Esophagus muscularis mucosa (tissue), 4 donors: ENCODE data around the gene FAM78B. TPM values are rescaled to one million over a fixed set of nuclear protein-coding genes. Genes with fewer than 3 reads are reported as not detected.

Experiments
- DNase-seq: peaks from one replicate; pipeline ENCODE4 v3.0.0-alpha.2; 2017; ENCODE audit errors: extremely low spot score
- H3K27ac ChIP-seq, 4 donors: fragments of 200-600 bp; sonication (generic); replicated peaks in 1 of 4; 1 replicate in 3 of 4; 2 replicates in 1 of 4; pipeline ENCODE4 v1.5.1; 2016 to 2019; ENCODE audit warnings: mild to moderate bottlenecking in 1 of 4
- H3K27me3 ChIP-seq, 4 donors: fragments of 200-600 bp; sonication (generic); one replicate each; pipeline versions ENCODE4 v1.5.1 to v1.6.0; 2016 to 2019
- H3K36me3 ChIP-seq, 4 donors: fragments of 200-600 bp; sonication (generic); one replicate each; pipeline ENCODE4 v1.5.1; 2016 to 2019
- H3K4me1 ChIP-seq, 4 donors: fragments of 200-600 bp; sonication (generic); one replicate each; pipeline ENCODE4 v1.5.1; 2016 to 2019
- H3K4me3 ChIP-seq, 4 donors: fragments of 200-600 bp; sonication (generic); 1 replicate in 2 of 4; 2 replicates in 2 of 4; pipeline ENCODE4 v1.5.1; 2016 to 2019; ENCODE audit warnings: mild to moderate bottlenecking in 4 of 4, moderate library complexity in 1 of 4
- H3K9me3 ChIP-seq, 4 donors: fragments of 200-600 bp; sonication (generic); 1 replicate in 3 of 4; 2 replicates in 1 of 4; pipeline ENCODE4 v1.5.1; 2016 to 2019
- CTCF ChIP-seq, 3 experiments: fragments of 200-600 bp in 2 of 3; fragments of 450-650 bp in 1 of 3; sonication (generic) in 2 of 3; IDR thresholded peaks; one replicate each; pipeline ENCODE4 v1.5.1; 2017 to 2019; ENCODE audit warnings: antibody characterized with exemption in 3 of 3, mild to moderate bottlenecking in 2 of 3, moderate library complexity in 1 of 3
- EP300 ChIP-seq: sonication (generic); formaldehyde crosslinking; IDR thresholded peaks from one replicate; pipeline ENCODE4 v1.6.1; 2017; ENCODE audit warnings: antibody characterized with exemption
- POLR2A ChIP-seq: fragments of 450-650 bp; IDR thresholded peaks from one replicate; pipeline ENCODE4 v1.6.1; 2017; ENCODE audit warnings: antibody characterized with exemption, moderate library complexity, mild to moderate bottlenecking, low read depth
- POLR2AphosphoS5 ChIP-seq, 2 donors: sonication (generic); formaldehyde crosslinking; IDR thresholded peaks; one replicate each; pipeline ENCODE4 v1.6.1; 2017; ENCODE audit warnings: antibody characterized with exemption in 2 of 2
- WGBS: methylation state at CpG from one replicate; pipeline ENCODE4 v1.1.5; 2018; 5-methylcytosine and 5-hydroxymethylcytosine counted together
- intact Hi-C: fragments of 100-400 bp; cut with DNase I; formaldehyde crosslinking; loops from one replicate; pipeline ENCODE4 v1.15.1; 2023
- total RNA-seq, 4 donors: library from RNA; depleted of rRNA; stranded (reverse); fragments of >200 nt; gene quantifications; one replicate each; pipeline versions ENCODE4 v1.1.0 to v1.2.1, GENCODE V29; 2016

FAM78B gene
- total RNA-seq, 4 donors from 2014 or later, result 0.50 to 2.0 (median 1.3) TPM

DNA sequence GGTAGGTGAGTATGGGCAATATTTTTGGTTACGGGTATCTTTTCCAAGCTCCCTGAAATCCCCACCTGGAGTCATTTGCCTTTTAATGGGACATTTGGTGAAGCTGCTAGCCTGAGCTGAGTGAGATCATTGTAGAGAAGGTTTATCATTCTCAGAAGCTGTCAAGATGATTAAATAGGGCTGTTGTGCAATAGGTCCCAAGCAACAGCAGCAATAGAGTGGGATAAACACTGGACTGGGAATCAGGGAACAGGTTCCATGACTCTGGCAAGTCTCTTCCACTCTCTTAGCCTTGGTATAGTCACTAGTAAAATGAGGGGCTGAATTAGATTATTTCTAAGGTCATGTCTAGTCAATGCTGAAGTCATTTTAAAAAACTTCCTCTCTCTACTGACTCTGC lies 30.3 kb upstream of the FAM78B start:
- peak; percentile 34 for DNase-seq
- Histone ChIP-seq H3K27ac (no peak overlapping the region), H3K9me3 (no peaks in the 10 kb centered on the region), H3K4me3 (no peak overlapping the region), H3K36me3 (no peaks in the 10 kb centered on the region), H3K27me3 (no peaks in the 10 kb centered on the region), H3K4me1 (no peaks in the 10 kb centered on the region)
- intact Hi-C loops, result no loop called here
- 73% methylated on average over 1 of the region's 1 CpG for WGBS
- TF ChIP-seq POLR2AphosphoS5 (IDR thresholded peaks at IDR 0.05) (no peak), EP300 (no peak), CTCF (IDR thresholded peaks at IDR 0.05) (no peak), POLR2A (no peak)

DNA sequence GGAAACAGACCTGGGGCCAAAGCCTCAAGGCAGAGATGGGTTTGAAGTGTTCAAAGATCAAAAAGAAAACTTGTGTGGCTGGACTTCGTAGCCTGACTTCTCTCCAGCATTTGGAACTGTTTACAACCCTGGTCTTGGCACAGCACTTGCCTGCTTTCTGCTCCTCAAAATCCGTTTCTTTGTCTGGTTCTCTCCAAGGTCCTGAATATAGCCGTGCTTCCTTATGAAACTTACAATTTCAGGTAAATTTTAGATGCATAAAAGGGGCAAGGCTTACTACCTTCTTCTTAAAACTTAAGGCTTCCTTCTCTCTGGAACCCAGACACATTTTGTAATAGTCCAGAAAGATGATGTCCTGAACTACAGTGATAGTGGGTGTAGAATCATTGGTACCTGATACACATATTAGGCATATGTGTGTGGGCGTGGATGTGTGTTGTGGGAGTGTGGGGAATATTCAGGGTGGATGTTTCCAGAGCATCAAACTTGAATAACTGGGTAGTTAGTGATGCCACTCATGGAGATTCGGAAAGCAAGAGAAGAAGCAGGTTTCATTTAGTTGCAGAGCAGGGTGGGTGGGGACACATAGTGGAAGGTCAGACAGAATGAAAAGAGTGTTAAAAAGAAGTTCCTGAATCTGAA lies 26.4 kb upstream of the FAM78B start:
- H3K4me1 ChIP-seq, result no peaks in the 10 kb centered on the region
- WGBS, result 56% methylated on average over 5 of the region's 5 CpGs
- H3K9me3 ChIP-seq, result no peaks in the 10 kb centered on the region
- DNase-seq, result peak; percentile 42
- TF ChIP-seq EP300 (no peak), CTCF (IDR thresholded peaks at IDR 0.05) (no peak), POLR2AphosphoS5 (IDR thresholded peaks at IDR 0.05) (no peak), POLR2A (no peak)
- intact Hi-C loops, result no loop called here
- H3K27ac ChIP-seq, result no peak overlapping the region
- H3K36me3 ChIP-seq, result no peaks in the 10 kb centered on the region
- H3K27me3 ChIP-seq, result no peaks in the 10 kb centered on the region
- H3K4me3 ChIP-seq, result no peak overlapping the region

GRCh38 chr1:166190400-166190799 lies 23.6 kb upstream of the FAM78B start:
- Histone ChIP-seq H3K27me3 (no peaks in the 10 kb centered on the region), H3K9me3 (no peaks in the 10 kb centered on the region), H3K27ac (no peak overlapping the region), H3K4me1 (no peaks in the 10 kb centered on the region), H3K36me3 (no peaks in the 10 kb centered on the region), H3K4me3 (no peak overlapping the region)
- WGBS, result 61% methylated on average over 4 of the region's 4 CpGs
- intact Hi-C loops, result no loop called here
- no peak for DNase-seq
- no peak for TF ChIP-seq EP300
- TF ChIP-seq POLR2AphosphoS5 (IDR thresholded peaks at IDR 0.05), result no peak
- TF ChIP-seq CTCF (IDR thresholded peaks at IDR 0.05), result no peak

GRCh38 chr1:166189126-166189525 lies 22.3 kb upstream of the FAM78B start:
- no peak overlapping the region for H3K27ac ChIP-seq
- intact Hi-C loops, result no loop called here
- H3K36me3 ChIP-seq, result no peaks in the 10 kb centered on the region
- no peaks in the 10 kb centered on the region for H3K9me3 ChIP-seq
- H3K4me1 ChIP-seq, result no peaks in the 10 kb centered on the region
- TF ChIP-seq EP300 (no peak), POLR2AphosphoS5 (IDR thresholded peaks at IDR 0.05) (no peak), CTCF (IDR thresholded peaks at IDR 0.05) (no peak), POLR2A (no peak)
- H3K4me3 ChIP-seq, result no peak overlapping the region
- H3K27me3 ChIP-seq, result peaks cover 0 to 2% (median 0%) of the 10 kb centered on the region in 4 donors
- no peak for DNase-seq
- 76% methylated on average over 2 of the region's 2 CpGs for WGBS

GRCh38 chr1:166185526-166185925 lies 18.7 kb upstream of the FAM78B start:
- DNase-seq, result no peak
- no peaks in the 10 kb centered on the region for H3K4me1 ChIP-seq
- intact Hi-C loops, result no loop called here
- H3K4me3 ChIP-seq, result no peak overlapping the region
- TF ChIP-seq EP300 (no peak), POLR2AphosphoS5 (IDR thresholded peaks at IDR 0.05) (no peak), CTCF (IDR thresholded peaks at IDR 0.05) (no peak)
- H3K9me3 ChIP-seq, result no peaks in the 10 kb centered on the region
- peaks cover 0 to 14% (median 0%) of the 10 kb centered on the region in 4 donors for H3K27me3 ChIP-seq
- H3K36me3 ChIP-seq, result no peaks in the 10 kb centered on the region
- WGBS, result 92% methylated on average over 4 of the region's 4 CpGs
- H3K27ac ChIP-seq, result no peak overlapping the region
